Measurements from ENCODE around the gene ATG9B. TPM values are rescaled to one million over a fixed set of nuclear protein-coding genes. Genes with fewer than 3 reads are reported as not detected.

Gene ATG9B
- total RNA-seq, 3 donors from 2014 or later (not counting 1 experiment from before 2014, with no cell fraction given), result 4.4 to 4.6 (median 4.5) TPM

GRCh38 chr7:151053751-151054150 is 29.5 kb upstream of the ATG9B start:
- Mint-ChIP-seq H3K27me3 (ENCODE audit: low read depth in 2 of 2) (peaks cover 0 to 9% of the 10 kb centered on the region in 2 donors), H3K36me3 (no peaks in the 10 kb centered on the region), H3K4me1 (peaks cover 14 to 25% of the 10 kb centered on the region in 2 donors), H3K9me3 (no peaks in the 10 kb centered on the region), H3K27ac (no peak overlapping the region), H3K4me3 (no peak overlapping the region)
- H3K9me3 ChIP-seq (ENCODE audit: control insufficient read depth, insufficient read depth, low read length), result no peaks in the 10 kb centered on the region
- H3K4me3 ChIP-seq (ENCODE audit: low read length), result no peak overlapping the region
- no peak for DNase-seq
- no peak for TF ChIP-seq CTCF (IDR thresholded peaks at IDR 0.05)
- no peak for ATAC-seq
- no peaks in the 10 kb centered on the region for H3K36me3 ChIP-seq (ENCODE audit: control insufficient read depth, insufficient read depth, low read length)
- intact Hi-C loops (cut with micrococcal nuclease), result no loop called here
- 89% methylated on average over 8 of the region's 8 CpGs for WGBS (ENCODE audit: insufficient coverage)
- no peak overlapping the region for H3K27ac ChIP-seq (ENCODE audit: low read length)
- H3K27me3 ChIP-seq (ENCODE audit: control insufficient read depth, insufficient read depth, low read length), result no peaks in the 10 kb centered on the region
- peaks cover 21% of the 10 kb centered on the region for H3K4me1 ChIP-seq (ENCODE audit: control insufficient read depth, insufficient read depth, low read length)

- peaks cover 9 to 25% of the 10 kb centered on the region in 2 donors for H3K4me1 Mint-ChIP-seq
- ATAC-seq, result no peak
- H3K4me1 ChIP-seq (ENCODE audit: control insufficient read depth, insufficient read depth, low read length), result peaks cover 15% of the 10 kb centered on the region
- 83% methylated on average over 1 of the region's 4 CpGs for WGBS (ENCODE audit: insufficient coverage)
- no peak overlapping the region for H3K27ac Mint-ChIP-seq
- no peaks in the 10 kb centered on the region for H3K36me3 ChIP-seq (ENCODE audit: control insufficient read depth, insufficient read depth, low read length)
- H3K36me3 Mint-ChIP-seq, result no peaks in the 10 kb centered on the region
- peaks cover 0 to 9% of the 10 kb centered on the region in 2 donors for H3K27me3 Mint-ChIP-seq (ENCODE audit: low read depth in 2 of 2)
- no peaks in the 10 kb centered on the region for H3K9me3 ChIP-seq (ENCODE audit: control insufficient read depth, insufficient read depth, low read length)
- no peak for TF ChIP-seq CTCF (IDR thresholded peaks at IDR 0.05)
- intact Hi-C loops (cut with micrococcal nuclease), result no loop called here
- no peak overlapping the region for H3K4me3 Mint-ChIP-seq
- no peak overlapping the region for H3K4me3 ChIP-seq (ENCODE audit: low read length)
- no peak overlapping the region for H3K27ac ChIP-seq (ENCODE audit: low read length)
- DNase-seq, result no peak
- no peaks in the 10 kb centered on the region for H3K27me3 ChIP-seq (ENCODE audit: control insufficient read depth, insufficient read depth, low read length)
- H3K9me3 Mint-ChIP-seq, result no peaks in the 10 kb centered on the region
Observed at GRCh38 chr7:151053096-151053495, 28.8 kb upstream of the ATG9B start.

GRCh38 chr7:151051108-151051507 is 26.8 kb upstream of the ATG9B start:
- H3K36me3 Mint-ChIP-seq, result no peaks in the 10 kb centered on the region
- intact Hi-C loops (cut with micrococcal nuclease), result no loop called here
- 2% methylated on average over 50 of the region's 50 CpGs for WGBS (ENCODE audit: insufficient coverage)

More at GRCh38 chr7:151051108-151051507, 26.8 kb upstream of the ATG9B start:
- Mint-ChIP-seq H3K27ac (no peak overlapping the region), H3K4me1 (peaks cover 0 to 10% of the 10 kb centered on the region in 2 donors), H3K4me3 (no peak overlapping the region), H3K27me3 (ENCODE audit: low read depth in 2 of 2) (peaks cover 0 to 9% of the 10 kb centered on the region in 2 donors), H3K9me3 (no peaks in the 10 kb centered on the region)
- H3K27me3 ChIP-seq (ENCODE audit: control insufficient read depth, insufficient read depth, low read length), result no peaks in the 10 kb centered on the region
- no peak overlapping the region for H3K4me3 ChIP-seq (ENCODE audit: low read length)
- peak; percentile 32 to 84 for DNase-seq
- peaks cover 4% of the 10 kb centered on the region for H3K4me1 ChIP-seq (ENCODE audit: control insufficient read depth, insufficient read depth, low read length)
- H3K36me3 ChIP-seq (ENCODE audit: control insufficient read depth, insufficient read depth, low read length), result no peaks in the 10 kb centered on the region
- no peak overlapping the region for H3K27ac ChIP-seq (ENCODE audit: low read length)
- peak; percentile 57 to 89 (median 83) for ATAC-seq
- H3K9me3 ChIP-seq (ENCODE audit: control insufficient read depth, insufficient read depth, low read length), result no peaks in the 10 kb centered on the region
- no peak for TF ChIP-seq CTCF (IDR thresholded peaks at IDR 0.05)
